ENCODE data around the gene PPAN.

PPAN gene

GRCh38 chr19:10141973-10142372, 35.8 kb downstream of the PPAN start:
- DNase-seq = no peak

DNA sequence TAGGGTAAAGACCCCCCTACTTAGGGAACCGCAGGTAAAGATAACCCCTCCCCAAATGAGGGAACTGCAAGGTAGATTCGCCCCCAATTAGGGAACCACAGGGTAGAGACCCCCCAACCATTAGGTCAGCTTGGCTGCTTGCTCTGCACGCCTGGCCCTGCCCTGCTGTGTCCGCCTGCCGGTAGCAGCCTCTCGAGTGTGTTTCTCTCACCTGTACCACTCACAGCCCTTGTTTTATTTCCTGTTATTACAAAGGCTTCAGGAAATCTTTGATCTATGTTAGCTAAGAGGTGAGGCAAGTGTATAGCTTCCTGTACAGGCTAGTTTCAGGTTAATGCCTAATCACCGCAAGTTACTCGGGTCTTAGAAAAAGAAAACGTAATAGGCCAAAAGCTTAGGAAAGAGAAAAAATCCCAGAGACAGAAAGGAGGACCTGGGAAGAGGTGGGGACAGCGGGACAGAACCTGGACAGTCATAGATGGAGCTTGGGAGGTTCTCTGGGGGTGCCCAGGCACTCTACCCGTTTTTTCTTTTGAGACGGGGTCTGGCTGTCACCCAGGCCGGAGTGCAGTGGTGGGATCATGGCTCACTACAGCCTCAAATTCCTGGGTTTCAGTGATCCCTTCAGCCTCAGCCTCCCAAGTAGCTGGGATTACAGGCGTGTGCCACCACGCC, 36.7 kb downstream of the PPAN start:
- no peak for DNase-seq

GRCh38 chr19:10143681-10144080, 37.5 kb downstream of the PPAN start:
- no peak for DNase-seq

DNA sequence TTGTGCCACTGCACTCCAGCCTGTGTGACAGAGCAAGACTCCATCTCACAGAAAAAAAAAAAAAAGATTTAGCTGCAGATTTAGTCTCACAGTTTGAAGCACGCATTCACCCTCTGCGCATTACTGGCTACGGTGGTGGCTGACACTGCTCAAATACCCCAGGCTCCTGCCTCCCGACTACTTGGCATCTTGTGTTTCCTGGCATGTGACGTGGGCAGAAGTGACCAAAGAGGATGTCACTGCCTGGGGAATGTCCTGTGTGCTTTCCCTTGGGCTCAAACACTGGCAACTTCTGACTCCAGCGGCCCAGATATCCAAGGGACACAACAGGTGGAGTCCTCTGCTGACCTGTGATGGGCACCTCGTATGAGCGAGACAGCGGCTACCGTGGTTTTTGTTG, 38.2 kb downstream of the PPAN start:
- DNase-seq = no peak

- no peak for DNase-seq
These were observed 38.9 kb downstream of the PPAN start for GRCh38 chr19:10145031-10145430.

GRCh38 chr19:10146142-10146541, 40.0 kb downstream of the PPAN start:
- no peak for DNase-seq

DNA sequence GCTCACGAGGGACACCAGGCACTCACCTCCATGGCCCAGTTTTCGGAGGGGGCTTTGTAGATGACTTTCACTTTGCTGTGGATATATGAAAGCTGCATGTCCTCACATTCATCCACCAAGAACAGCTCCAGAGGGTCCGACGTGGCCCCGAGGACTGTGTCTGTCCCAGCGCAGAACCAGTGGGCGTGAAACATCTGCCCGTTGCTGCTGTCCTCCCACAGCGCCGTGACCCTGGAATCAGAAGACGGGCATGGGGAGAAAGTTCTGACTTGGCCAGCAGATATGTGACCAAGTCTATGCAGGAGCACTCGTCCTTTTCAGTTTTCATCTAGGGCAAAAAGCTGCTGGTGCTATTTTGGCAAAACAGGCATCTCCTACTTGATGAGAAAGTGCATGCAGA, 43.3 kb downstream of the PPAN start:
- DNase-seq = no peak

GRCh38 chr19:10151521-10151920, 45.4 kb downstream of the PPAN start:
- DNase-seq = no peak

DNA sequence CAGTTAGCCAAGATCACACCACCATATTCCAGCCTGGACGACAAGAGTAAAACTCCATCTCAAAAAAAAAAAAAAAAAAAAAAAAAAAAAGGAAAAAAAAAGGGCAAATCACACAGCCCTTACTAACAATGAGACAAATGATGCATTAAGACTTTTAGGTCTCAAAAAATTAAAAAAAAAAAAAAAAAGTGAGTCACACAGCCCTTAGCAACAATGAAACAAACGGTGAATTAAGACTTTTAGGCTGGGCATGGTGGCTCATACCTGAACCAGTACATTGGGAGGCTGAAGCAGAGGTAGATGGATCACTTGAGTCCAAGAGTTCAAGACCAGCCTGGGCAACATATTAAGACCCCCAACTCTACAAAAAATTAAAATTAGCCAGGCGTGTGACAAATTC, 45.9 kb downstream of the PPAN start:
- DNase-seq = no peak

DNA sequence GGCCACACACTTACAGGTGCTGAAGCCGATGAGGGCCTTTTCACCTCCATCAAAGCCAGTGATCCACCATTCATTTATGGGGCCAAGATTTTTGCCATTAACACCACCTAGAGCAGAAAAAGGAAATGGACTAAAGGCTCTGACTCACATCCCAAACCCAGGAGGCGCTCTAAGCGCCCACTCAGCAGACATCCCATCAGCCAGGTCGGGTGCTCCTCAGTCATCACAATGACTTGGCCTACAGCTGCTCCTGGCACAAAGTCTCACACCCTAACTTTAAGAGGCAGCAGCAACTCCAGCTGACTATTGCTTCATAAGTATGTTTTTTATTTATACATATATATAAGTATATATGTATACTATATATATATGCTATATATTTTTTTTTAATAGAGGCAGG, 49.7 kb downstream of the PPAN start:
- DNase-seq = peak; percentile 55

- DNase-seq = no peak
These were observed 51.9 kb downstream of the PPAN start for GRCh38 chr19:10158071-10158470.

- no peak for DNase-seq
These were observed 52.3 kb downstream of the PPAN start for GRCh38 chr19:10158485-10158884.

DNA sequence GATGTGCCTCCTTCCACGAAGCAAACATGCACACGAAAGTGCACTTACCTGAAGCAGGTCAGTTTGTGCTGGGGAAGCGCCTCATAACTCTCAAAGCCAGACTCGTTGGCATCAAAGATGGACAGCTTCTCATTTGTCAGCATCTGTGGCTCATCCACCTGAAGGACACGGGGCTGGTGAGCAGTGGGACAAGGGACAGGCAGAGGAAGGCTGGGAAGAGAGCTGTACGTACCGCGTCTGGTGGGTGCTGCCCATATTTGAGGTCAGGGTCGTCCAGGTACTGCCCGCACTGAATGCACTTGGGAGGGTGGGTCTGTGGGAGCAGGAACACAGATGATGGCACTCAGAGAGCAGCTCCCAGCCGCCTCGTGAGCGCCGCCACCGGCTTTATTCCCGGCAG, 53.4 kb downstream of the PPAN start:
- DNase-seq = no peak
